Keratinocyte (primary cell): Measurements from ENCODE around the gene CCR9. TPM values are rescaled to one million over a fixed set of nuclear protein-coding genes. Genes with fewer than 3 reads are reported as not detected.

Source experiments
- DNase-seq: peaks from one replicate; pipeline ENCODE4 v3.0.0-alpha.2; 2011; ENCODE audit warnings: low read depth, missing footprints, low spot score
- FAIRE-seq: peaks from 2 replicates; lab custom pipeline; 2011; peaks lifted over from hg19 to GRCh38; lab: Jason Lieb, UNC
- H2AFZ ChIP-seq: 2 replicates; pipeline ENCODE4 v1.6.0; 2012; ENCODE audit warnings: low read length, control low read depth, inconsistent platforms; ENCODE audit not compliant: control insufficient read depth
- H3K27ac ChIP-seq: 2 replicates; pipeline ENCODE4 v1.5.1; 2011; ENCODE audit warnings: low read length; ENCODE audit not compliant: control insufficient read depth, insufficient read depth
- H3K27me3 ChIP-seq: 3 replicates; pipeline ENCODE4 v1.6.0; 2011; ENCODE audit warnings: low read length; ENCODE audit not compliant: control insufficient read depth, insufficient read depth; ENCODE audit errors: extremely low read depth
- H3K36me3 ChIP-seq, 2 experiments: 2 replicates in 1 of 2; 3 replicates in 1 of 2; pipeline ENCODE4 v1.5.1; 2011; ENCODE audit warnings: low read length in 2 of 2, mild to moderate bottlenecking in 1 of 2; ENCODE audit not compliant: control insufficient read depth in 2 of 2, insufficient read depth in 2 of 2; ENCODE audit errors: extremely low read depth in 1 of 2
- H3K4me1 ChIP-seq: 3 replicates; pipeline ENCODE4 v1.5.1; 2011; ENCODE audit warnings: low read length; ENCODE audit not compliant: control insufficient read depth, insufficient read depth; ENCODE audit errors: extremely low read depth
- H3K4me2 ChIP-seq: 3 replicates; pipeline ENCODE4 v1.6.0; 2011; ENCODE audit warnings: low read depth, low read length; ENCODE audit not compliant: control insufficient read depth, insufficient read depth; ENCODE audit errors: extremely low read depth
- H3K4me3 ChIP-seq, 3 experiments: fragments of 200-600 bp in 1 of 3; sonication (generic) in 1 of 3; 2 replicates in 2 of 3; 3 replicates in 1 of 3; pipeline ENCODE4 v1.5.1; 2011 to 2016; ENCODE audit warnings: low read length in 3 of 3, mild to moderate bottlenecking in 3 of 3, control low read depth in 2 of 3, inconsistent platforms in 1 of 3, low read depth in 1 of 3, mixed read lengths in 1 of 3, mixed run types in 1 of 3, moderate library complexity in 1 of 3; ENCODE audit not compliant: control insufficient read depth in 2 of 3, insufficient read depth in 2 of 3; ENCODE audit errors: extremely low read depth in 1 of 3
- H3K79me2 ChIP-seq: 2 replicates; pipeline ENCODE4 v1.6.0; 2012; ENCODE audit warnings: low read length; ENCODE audit not compliant: control insufficient read depth, insufficient read depth
- H3K9ac ChIP-seq: 3 replicates; pipeline ENCODE4 v1.6.0; 2011; ENCODE audit warnings: low read length; ENCODE audit not compliant: control insufficient read depth, insufficient read depth; ENCODE audit errors: extremely low read depth
- H3K9me1 ChIP-seq: 3 replicates; pipeline ENCODE4 v1.6.0; 2011; ENCODE audit warnings: low read length; ENCODE audit not compliant: control insufficient read depth, insufficient read depth; ENCODE audit errors: extremely low read depth
- H3K9me3 ChIP-seq: 2 replicates; pipeline ENCODE4 v1.5.1; 2012; ENCODE audit warnings: low read depth, low read length; ENCODE audit not compliant: control insufficient read depth
- H4K20me1 ChIP-seq: 3 replicates; pipeline ENCODE4 v1.6.0; 2011; ENCODE audit warnings: low read length; ENCODE audit not compliant: control insufficient read depth, insufficient read depth; ENCODE audit errors: extremely low read depth
- CTCF ChIP-seq, 3 experiments: IDR thresholded peaks in 1 of 3; conservative IDR thresholded peaks in 1 of 3; optimal IDR thresholded peaks in 1 of 3; 2 replicates in 2 of 3; 3 replicates in 1 of 3; pipeline versions ENCODE3 to v1.5.1; 2011; ENCODE audit warnings: low read length in 3 of 3, mild to moderate bottlenecking in 3 of 3, moderate library complexity in 2 of 3, control low read depth in 1 of 3, inconsistent platforms in 1 of 3; ENCODE audit not compliant: insufficient read depth in 2 of 3; ENCODE audit errors: extremely low read depth in 1 of 3
- EZH2 ChIP-seq: IDR thresholded peaks from one replicate; pipeline ENCODE4 v1.6.1; 2012; ENCODE audit warnings: inconsistent platforms, mild to moderate bottlenecking, low read length, moderate library complexity
- dilution Hi-C: fragments of 300-500 bp; cut with MboI; formaldehyde crosslinking; loops from one replicate; pipeline ENCODE4 v1.7.0; 2020; ENCODE audit warnings: low sequenced_read_pairs; ENCODE audit not compliant: extremely low pct_ligation_motif_present
- polyA plus RNA-seq, 5 experiments: library from polyadenylated mRNA; depleted of rRNA in 3 of 5; stranded (reverse) in 3 of 5; stranded (forward) in 1 of 5; unstranded in 1 of 5; fragments of >200 nt; gene quantifications; 1 replicate in 1 of 5; 2 replicates in 3 of 5; 3 replicates in 1 of 5; pipeline versions ENCODE4 v1.2.1 to v1.2.3, GENCODE V29; 2011 to 2012; ENCODE audit warnings: missing spikeins in 2 of 5, low read depth in 1 of 5, low replicate concordance in 1 of 5

The CCR9 gene
- polyA plus RNA-seq, 1 donor (not counting 4 experiments of a cell fraction or from before 2014, with no cell fraction given) = not detected

DNA sequence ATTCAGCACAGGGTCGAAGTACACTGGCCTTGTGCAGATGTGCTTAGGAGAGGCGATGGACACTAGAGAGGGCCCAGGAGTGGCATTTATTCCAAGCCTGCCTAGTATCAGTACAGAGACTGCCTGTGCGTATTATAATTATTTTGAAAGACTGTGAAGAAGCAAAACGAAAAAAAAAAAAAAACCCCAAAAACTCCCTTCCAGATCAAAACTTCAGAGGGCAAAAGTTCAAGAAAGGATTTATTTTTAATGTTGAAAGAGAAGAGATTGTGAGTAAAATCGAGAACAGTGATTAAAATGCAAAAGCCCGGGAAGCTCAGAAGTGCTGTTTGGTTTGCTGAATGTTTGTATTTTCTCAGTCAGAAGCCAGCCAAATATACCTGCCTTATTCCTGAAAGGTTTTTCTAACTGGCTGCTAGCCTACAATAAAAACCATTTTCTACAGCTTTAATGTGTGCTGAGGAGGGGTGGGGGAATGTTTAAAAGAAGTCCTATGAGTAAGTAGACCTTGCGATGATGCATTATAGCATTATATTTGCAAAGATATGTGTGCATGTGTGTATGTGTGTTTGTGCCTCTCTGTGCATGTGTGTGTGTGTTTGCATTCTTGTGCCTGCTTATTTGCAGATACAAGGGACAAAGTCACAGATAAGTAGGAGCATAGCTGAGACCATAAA, 25.2 kb upstream of the CCR9 start:
- Histone ChIP-seq H3K4me3 (no peak overlapping the region), H3K9me1 (no peaks in the 10 kb centered on the region), H3K9ac (no peak overlapping the region), H2AFZ (no peak overlapping the region), H3K27me3 (peaks cover 13% of the 10 kb centered on the region), H4K20me1 (no peaks in the 10 kb centered on the region), H3K4me2 (no peak overlapping the region), H3K79me2 (no peaks in the 10 kb centered on the region), H3K9me3 (no peaks in the 10 kb centered on the region), H3K36me3 (no peaks in the 10 kb centered on the region), H3K27ac (no peak overlapping the region), H3K4me1 (no peaks in the 10 kb centered on the region)
- DNase-seq (no peak), FAIRE-seq (no peak)
- TF ChIP-seq CTCF (optimal IDR thresholded peaks at IDR 0.05 in 1 of 3, IDR thresholded peaks at IDR 0.05 in 1 of 3, conservative IDR thresholded peaks at IDR 0.05 in 1 of 3; ENCODE audit: extremely low read depth in 1 of 3, insufficient read depth in 2 of 3, low read length in 3 of 3) (no peak), EZH2 (no peak)
- dilution Hi-C loops = no loop called here

- Histone ChIP-seq H2AFZ (no peak overlapping the region), H3K27me3 (peaks cover 14% of the 10 kb centered on the region), H3K79me2 (no peaks in the 10 kb centered on the region), H3K9me3 (no peaks in the 10 kb centered on the region), H3K4me3 (no peak overlapping the region), H3K27ac (no peak overlapping the region), H3K4me1 (no peaks in the 10 kb centered on the region), H4K20me1 (no peaks in the 10 kb centered on the region), H3K9ac (no peak overlapping the region), H3K36me3 (no peaks in the 10 kb centered on the region), H3K4me2 (no peak overlapping the region), H3K9me1 (no peaks in the 10 kb centered on the region)
- no peak for DNase-seq
- TF ChIP-seq EZH2 (no peak), CTCF (optimal IDR thresholded peaks at IDR 0.05 in 1 of 3, IDR thresholded peaks at IDR 0.05 in 1 of 3, conservative IDR thresholded peaks at IDR 0.05 in 1 of 3; ENCODE audit: extremely low read depth in 1 of 3, insufficient read depth in 2 of 3, low read length in 3 of 3) (no peak)
- dilution Hi-C loops = no loop called here
- FAIRE-seq = no peak
Measured at GRCh38 chr3:45864760-45865519, 21.4 kb upstream of the CCR9 start.
